HFF-Myc (cell line): Measurements from ENCODE around the gene CKMT2.
"Not testable (repeated sequence)": the region's sequence is repeated elsewhere in the genome, so short reads cannot be mapped to it uniquely, and the experiment has no call there.

Source experiments
- DNase-seq: peaks from one replicate; pipeline ENCODE4 v3.0.0-alpha.2; 2011; ENCODE audit warnings: low read depth; ENCODE audit errors: extremely low read depth
- H3K4me3 ChIP-seq: replicated peaks from 2 replicates; pipeline ENCODE4 v1.5.1; 2011; ENCODE audit warnings: low read depth, mild to moderate bottlenecking, control low read depth, low read length
- TF ChIP-seq, protein P1 (sequence below): IDR thresholded peaks from 2 replicates; pipeline ENCODE4 v1.5.1; 2012; ENCODE audit warnings: mild to moderate bottlenecking, low read depth, low read length, control low read depth; ENCODE audit errors: missing control alignments

CKMT2 gene

GRCh38 chr5:81269751-81270393 is 36.8 kb downstream of the CKMT2 start:
- TF ChIP-seq, protein P1, sequence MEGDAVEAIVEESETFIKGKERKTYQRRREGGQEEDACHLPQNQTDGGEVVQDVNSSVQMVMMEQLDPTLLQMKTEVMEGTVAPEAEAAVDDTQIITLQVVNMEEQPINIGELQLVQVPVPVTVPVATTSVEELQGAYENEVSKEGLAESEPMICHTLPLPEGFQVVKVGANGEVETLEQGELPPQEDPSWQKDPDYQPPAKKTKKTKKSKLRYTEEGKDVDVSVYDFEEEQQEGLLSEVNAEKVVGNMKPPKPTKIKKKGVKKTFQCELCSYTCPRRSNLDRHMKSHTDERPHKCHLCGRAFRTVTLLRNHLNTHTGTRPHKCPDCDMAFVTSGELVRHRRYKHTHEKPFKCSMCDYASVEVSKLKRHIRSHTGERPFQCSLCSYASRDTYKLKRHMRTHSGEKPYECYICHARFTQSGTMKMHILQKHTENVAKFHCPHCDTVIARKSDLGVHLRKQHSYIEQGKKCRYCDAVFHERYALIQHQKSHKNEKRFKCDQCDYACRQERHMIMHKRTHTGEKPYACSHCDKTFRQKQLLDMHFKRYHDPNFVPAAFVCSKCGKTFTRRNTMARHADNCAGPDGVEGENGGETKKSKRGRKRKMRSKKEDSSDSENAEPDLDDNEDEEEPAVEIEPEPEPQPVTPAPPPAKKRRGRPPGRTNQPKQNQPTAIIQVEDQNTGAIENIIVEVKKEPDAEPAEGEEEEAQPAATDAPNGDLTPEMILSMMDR = no peak
- no peak overlapping the region for H3K4me3 ChIP-seq
- DNase-seq = no peak

DNA sequence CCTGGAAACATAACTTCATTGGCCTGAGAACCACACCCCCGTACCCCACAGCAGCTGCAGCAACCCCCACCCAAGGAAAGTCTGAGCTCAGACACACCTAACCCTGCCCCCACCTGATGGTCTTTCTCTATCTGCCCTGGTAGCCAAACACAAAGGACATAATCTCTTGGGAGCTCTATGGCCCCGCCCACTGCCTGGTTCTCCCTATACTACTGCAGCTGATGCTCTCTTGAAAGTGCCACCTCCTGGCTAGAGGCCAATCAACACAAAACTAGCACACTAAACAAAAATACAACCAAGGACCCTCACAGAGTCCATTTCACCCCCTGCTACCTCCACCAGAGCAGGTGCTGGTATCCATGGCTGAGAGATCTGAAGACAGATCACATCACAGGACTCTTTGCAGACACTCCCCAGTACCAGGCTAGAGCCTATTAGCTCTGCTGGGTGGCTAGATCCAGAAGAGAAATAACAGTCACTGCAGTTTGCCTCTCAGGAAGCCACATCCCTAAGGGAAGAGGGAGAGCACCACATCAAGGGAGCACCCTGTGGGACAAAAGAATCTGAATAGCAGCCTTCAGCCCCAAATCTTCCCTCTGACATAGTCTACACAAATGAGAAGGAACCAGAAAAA is 37.4 kb downstream of the CKMT2 start:
- not testable (repeated sequence) for H3K4me3 ChIP-seq, DNase-seq

DNA sequence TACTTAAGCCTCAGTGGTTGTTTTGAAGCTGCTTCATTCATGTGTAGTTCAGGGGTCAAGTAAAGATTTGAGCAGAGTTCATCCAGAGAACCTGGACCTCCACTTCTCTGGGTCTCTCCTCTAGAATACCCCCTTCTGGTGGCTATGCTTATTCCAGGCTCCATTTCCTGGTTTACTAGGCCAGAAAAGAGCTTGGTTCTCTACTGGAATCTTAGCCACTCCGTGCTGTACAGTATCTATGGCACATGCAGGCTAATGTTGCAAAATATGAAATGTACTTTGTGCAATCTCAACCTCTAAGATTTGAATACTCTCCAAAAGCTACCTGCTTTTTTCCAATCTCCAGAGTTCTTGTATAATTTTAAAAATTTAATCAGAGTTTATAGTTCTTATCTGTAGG is 50.9 kb downstream of the CKMT2 start:
- DNase-seq = no peak
- no peak overlapping the region for H3K4me3 ChIP-seq
- TF ChIP-seq, protein P1 = no peak

DNA sequence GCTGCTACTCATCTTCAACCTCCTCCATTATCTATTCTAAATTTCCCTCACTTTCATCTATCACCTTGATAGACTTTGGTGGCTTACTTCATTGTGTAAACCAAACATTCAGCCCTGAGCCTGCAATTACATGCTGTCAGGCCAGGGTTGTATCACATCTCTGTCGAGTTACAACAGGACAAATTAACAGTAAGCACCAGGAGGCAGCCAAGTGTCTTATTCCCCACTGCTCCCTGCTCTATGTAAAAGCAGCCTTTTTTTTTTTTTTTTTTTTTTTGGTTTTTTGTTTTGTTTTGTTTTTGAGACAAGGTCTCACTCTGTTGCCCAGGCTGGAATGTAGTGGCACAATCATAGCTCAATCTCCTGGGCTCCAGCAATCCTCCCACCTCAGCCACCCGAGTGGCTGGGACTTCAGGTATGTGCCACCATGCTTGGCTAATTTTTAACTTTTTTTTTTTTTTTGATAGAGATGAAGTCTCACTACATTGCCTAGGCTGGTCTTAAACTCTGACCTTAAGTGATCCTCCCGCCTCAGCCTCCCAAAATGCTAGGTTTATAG is 53.0 kb downstream of the CKMT2 start:
- TF ChIP-seq, protein P1 = no peak

DNA sequence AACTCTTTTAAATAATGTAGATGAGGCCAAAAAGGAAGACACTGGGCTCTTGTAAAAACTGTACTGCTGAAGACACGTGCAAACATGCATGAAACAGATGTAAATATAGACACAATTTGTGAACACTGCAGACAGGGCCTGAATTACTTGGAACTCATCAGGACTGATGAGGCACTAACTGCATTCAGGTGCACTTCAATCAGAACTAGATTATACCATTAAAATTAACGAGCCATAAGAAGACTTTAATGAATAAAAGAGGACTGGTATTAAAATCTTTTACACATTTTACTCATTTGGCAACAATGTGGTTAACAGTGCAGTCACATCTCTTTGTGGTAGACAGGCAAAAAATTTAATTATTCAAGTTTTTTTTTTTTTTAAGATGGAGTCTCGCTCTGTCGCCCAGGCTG is 54.9 kb downstream of the CKMT2 start:
- H3K4me3 ChIP-seq = no peak overlapping the region
- TF ChIP-seq, protein P1 = no peak
- DNase-seq = no peak

More for the DNA sequence above, 53.0 kb downstream of the CKMT2 start:
- no peak for DNase-seq
- H3K4me3 ChIP-seq = no peak overlapping the region

GRCh38 chr5:81290146-81290545 is 57.0 kb downstream of the CKMT2 start:
- no peak overlapping the region for H3K4me3 ChIP-seq
- DNase-seq = no peak
- TF ChIP-seq, protein P1 = no peak

GRCh38 chr5:81292130-81292529 is 59.0 kb downstream of the CKMT2 start:
- no peak for DNase-seq
- TF ChIP-seq, protein P1 = no peak
- H3K4me3 ChIP-seq = no peak overlapping the region

DNA sequence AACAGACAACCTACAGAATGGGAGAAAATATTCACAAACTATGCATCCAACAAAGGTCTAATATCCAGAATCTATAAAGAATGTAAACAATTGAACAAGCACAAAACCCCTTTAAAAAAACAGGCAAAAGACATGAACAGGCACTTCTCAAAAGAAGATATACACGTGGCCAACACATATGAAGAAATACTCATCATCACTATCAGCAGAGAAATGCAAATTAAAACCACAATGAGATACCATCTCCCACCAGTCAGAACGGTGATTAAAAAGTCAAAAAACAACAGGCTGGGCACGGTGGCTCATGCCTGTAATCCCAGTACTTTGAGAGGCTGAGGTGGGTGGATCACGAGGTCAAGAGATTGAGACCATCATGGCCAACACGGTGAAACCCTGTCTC is 60.9 kb downstream of the CKMT2 start:
- DNase-seq, H3K4me3 ChIP-seq: not testable (repeated sequence)
